Right atrium auricular region (tissue), 2 donors: ENCODE data around the gene LRMDA. TPM values are rescaled to one million over a fixed set of nuclear protein-coding genes. Genes with fewer than 3 reads are reported as not detected.
A peak's percentile ranks its signal among the peaks of the same experiment; 100 is the strongest.

ENCODE experiments used
- DNase-seq: peaks from one replicate; pipeline ENCODE4 v3.0.0-alpha.2; 2019; ENCODE audit warnings: low spot score
- H3K27ac ChIP-seq, 2 donors: fragments of 200-600 bp; sonication (generic); 1 replicate in 1 of 2; 2 replicates in 1 of 2; pipeline ENCODE4 v1.5.1; 2016 to 2019
- H3K27me3 ChIP-seq, 2 donors: fragments of 200-600 bp; sonication (generic); one replicate each; pipeline versions ENCODE4 v1.5.1 to v1.6.0; 2017 to 2019
- H3K36me3 ChIP-seq: fragments of 200-600 bp; sonication (generic); one replicate; pipeline ENCODE4 v1.5.1; 2016
- H3K4me1 ChIP-seq, 2 donors: fragments of 200-600 bp; sonication (generic); one replicate each; pipeline versions ENCODE4 v1.5.1 to v1.6.0; 2017 to 2019
- H3K4me3 ChIP-seq, 2 donors: fragments of 200-600 bp; sonication (generic); 1 replicate in 1 of 2; 2 replicates in 1 of 2; pipeline ENCODE4 v1.5.1; 2017 to 2019; ENCODE audit warnings: mild to moderate bottlenecking in 1 of 2, moderate library complexity in 1 of 2
- H3K9me3 ChIP-seq, 2 donors: fragments of 200-600 bp; sonication (generic); one replicate each; pipeline ENCODE4 v1.5.1; 2019
- CTCF ChIP-seq, 2 donors: fragments of 200-600 bp; sonication (generic); IDR thresholded peaks; one replicate each; pipeline ENCODE4 v1.5.1; 2019; ENCODE audit warnings: antibody characterized with exemption in 2 of 2
- total RNA-seq, 2 donors: library from RNA; depleted of rRNA; stranded (reverse); fragments of >200 nt; gene quantifications; one replicate each; pipeline ENCODE4 v1.1.0, GENCODE V29; 2016

LRMDA gene
- total RNA-seq, 2 donors from 2014 or later, result 6.1 to 19.1 TPM

GRCh38 chr10:75397496-75398199 is 33.8 kb upstream of the LRMDA start:
- peak overlapping the region; percentile 40 to 52 for H3K4me3 ChIP-seq
- H3K27ac ChIP-seq, result peak overlapping the region; percentile 98 to 99

DNA sequence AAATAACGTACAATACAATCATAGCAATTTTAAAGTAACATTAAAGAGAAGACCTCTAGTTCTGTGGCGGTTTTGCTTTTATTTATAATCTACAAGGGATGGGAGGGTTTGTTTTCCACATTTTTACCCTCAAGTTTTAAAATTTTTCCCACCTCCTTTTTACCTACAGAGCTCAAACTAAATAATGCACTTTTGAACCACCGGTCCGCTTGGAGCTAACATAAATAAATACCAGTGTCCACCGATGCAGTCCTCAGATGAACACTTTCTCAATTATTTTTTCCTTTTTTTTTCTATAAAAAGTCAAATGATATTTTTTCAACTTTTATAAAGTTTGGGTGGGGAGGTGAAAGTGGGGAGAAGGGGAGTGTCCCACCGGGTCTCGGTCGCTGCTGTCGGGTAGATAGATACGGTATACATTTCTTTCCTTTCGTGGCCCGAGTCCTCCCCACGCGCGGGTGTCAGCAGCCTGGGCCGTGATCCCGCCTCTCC is 33.2 kb upstream of the LRMDA start:
- Histone ChIP-seq H3K4me3 (peak overlapping the region in 1 of 2 donors; percentile 97), H3K36me3 (peaks cover 12% of the 10 kb centered on the region), H3K27me3 (no peaks in the 10 kb centered on the region), H3K9me3 (no peaks in the 10 kb centered on the region), H3K27ac (peak overlapping the region; percentile 98 to 99), H3K4me1 (peaks cover 0 to 35% of the 10 kb centered on the region in 2 donors)
- TF ChIP-seq CTCF (IDR thresholded peaks at IDR 0.05), result no peak
- DNase-seq, result no peak

More at GRCh38 chr10:75397496-75398199, 33.8 kb upstream of the LRMDA start:
- no peak for DNase-seq
- no peak for TF ChIP-seq CTCF (IDR thresholded peaks at IDR 0.05)
- Histone ChIP-seq H3K36me3 (peaks cover 12% of the 10 kb centered on the region), H3K4me1 (peaks cover 0 to 35% of the 10 kb centered on the region in 2 donors), H3K27me3 (no peaks in the 10 kb centered on the region), H3K9me3 (no peaks in the 10 kb centered on the region)

DNA sequence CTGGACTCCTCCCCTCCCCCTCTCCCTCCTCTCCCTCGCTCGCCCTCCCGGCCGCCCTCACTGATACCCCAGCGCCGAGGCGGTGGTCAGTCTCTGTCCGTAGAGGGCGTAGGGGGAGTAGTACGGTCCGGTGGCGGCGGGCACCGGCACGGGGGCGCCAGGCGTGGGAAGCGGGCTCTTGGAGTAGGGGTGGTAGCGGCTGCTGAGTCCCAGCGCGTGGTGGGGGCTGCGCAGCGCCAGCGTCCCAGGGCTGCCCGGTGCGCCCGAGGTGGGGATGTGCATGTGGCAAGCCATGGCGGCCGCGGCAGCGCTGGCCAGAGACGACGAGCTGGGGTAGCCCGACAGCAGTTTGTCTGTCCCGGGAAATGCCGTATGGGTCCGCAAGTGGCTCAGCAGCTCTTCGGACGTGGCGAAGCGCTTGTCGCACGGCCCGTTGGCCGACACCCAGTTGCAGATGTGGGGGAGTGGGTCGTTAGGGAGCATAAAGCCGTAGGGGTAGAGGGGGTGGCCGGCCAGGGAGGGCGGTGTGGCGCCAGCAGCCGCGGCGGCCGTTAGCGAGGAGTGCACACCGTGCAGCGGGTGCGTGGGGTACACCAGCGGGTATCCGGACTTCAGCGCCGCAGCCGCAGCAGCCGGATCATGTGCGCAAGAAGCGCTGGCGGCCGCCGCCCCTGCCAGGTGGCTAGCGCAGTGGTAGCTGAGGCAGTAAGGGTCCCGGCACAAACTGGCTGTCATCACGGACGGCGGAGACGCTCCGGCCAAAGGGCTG is 32.5 kb upstream of the LRMDA start:
- Histone ChIP-seq H3K36me3 (peaks cover 12% of the 10 kb centered on the region), H3K27ac (peak overlapping the region; percentile 98 to 99), H3K4me1 (peaks cover 0 to 40% of the 10 kb centered on the region in 2 donors), H3K4me3 (peak overlapping the region; percentile 91 to 97), H3K27me3 (no peaks in the 10 kb centered on the region), H3K9me3 (no peaks in the 10 kb centered on the region)
- no peak for TF ChIP-seq CTCF (IDR thresholded peaks at IDR 0.05)
- no peak for DNase-seq

DNA sequence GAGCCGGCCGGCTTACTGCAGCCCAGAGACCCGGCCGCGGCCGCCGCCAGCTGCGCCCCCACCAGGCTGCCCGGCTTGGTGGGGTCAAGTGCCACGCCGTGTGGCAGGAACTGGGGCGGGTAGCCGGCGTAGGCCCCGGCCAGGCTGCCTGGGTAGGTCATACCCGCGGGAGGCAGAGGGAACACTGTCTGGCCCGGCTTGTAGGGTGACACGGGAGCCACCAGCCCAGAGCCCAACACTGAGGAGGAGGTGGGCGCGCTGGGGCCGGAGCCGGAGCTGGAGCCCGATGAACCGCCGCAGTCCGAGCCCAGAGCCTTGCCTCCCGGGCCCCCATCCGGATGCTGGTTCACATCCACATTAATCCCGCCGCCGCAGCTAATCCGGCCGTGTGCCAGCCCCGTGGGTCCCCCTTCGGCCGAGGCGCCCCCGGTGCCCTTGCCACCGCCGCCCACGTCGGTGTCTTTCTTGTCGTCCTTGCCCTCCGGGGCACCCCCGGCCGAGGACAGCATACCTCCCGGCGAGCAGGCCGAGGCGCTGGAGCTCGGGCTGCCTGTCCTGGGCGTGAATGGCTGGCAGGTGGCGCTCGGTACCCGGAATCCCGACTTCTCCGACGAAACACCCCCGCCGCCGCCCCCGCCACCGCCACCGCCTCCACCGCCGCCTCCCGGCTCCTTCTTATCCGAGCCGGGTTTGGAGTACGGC is 31.8 kb upstream of the LRMDA start:
- Histone ChIP-seq H3K9me3 (no peaks in the 10 kb centered on the region), H3K27me3 (no peaks in the 10 kb centered on the region), H3K4me1 (peaks cover 0 to 48% of the 10 kb centered on the region in 2 donors), H3K4me3 (peak overlapping the region; percentile 91 to 97), H3K27ac (peak overlapping the region; percentile 98 to 99), H3K36me3 (peaks cover 12% of the 10 kb centered on the region)
- DNase-seq, result peak; percentile 88
- peak; percentile 63 to 87 for TF ChIP-seq CTCF (IDR thresholded peaks at IDR 0.05)

DNA sequence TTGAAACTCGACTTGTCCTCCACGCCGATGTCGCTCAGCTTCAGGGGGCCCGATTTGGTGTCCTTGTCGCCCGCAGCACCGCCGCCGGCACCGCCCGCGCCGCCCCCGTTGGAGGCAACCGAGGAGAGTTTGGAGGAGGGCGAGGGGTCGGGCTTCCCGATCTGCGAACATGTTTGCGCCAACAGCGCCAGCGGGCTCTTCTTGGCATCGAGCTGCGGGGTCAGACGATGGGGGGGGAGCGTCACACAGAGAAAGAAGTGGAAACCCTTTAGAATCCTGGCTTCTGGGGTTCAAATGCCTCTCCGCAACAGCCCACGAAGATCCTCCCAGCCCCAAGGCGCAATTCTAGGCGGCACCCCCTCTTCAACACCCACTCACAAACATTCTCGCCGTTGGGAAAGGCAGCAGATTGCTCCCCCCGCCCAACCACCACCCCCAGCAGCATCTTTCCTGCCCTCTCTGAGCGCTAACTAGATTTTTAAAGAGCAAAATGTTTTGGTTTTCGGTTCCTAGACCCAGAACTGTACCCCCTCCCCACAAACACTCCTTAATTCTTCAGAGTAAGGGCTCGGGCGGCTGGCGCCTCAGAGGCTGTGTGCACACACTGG is 31.2 kb upstream of the LRMDA start:
- peak overlapping the region; percentile 91 to 97 for H3K4me3 ChIP-seq
- no peaks in the 10 kb centered on the region for H3K9me3 ChIP-seq
- no peaks in the 10 kb centered on the region for H3K27me3 ChIP-seq
- peaks cover 12% of the 10 kb centered on the region for H3K36me3 ChIP-seq
- H3K27ac ChIP-seq, result peak overlapping the region; percentile 98 to 99
- TF ChIP-seq CTCF (IDR thresholded peaks at IDR 0.05), result peak; percentile 8 to 9
- H3K4me1 ChIP-seq, result peaks cover 0 to 52% of the 10 kb centered on the region in 2 donors
- peak; percentile 64 for DNase-seq
